ENCODE data around the gene SCFD1. TPM values are rescaled to one million over a fixed set of nuclear protein-coding genes. Genes with fewer than 3 reads are reported as not detected.

SCFD1 gene
- total RNA-seq, 1 experiment from 2014 or later, result 61.9 TPM

GRCh38 chr14:30691751-30692398 is 69.8 kb downstream of the SCFD1 start:
- H3K4me1 ChIP-seq (ENCODE audit: insufficient read depth, low read length, poor library complexity, severe bottlenecking), result no peaks in the 10 kb centered on the region
- no peaks in the 10 kb centered on the region for H3K9me3 ChIP-seq (ENCODE audit: low read depth, low read length, poor library complexity, severe bottlenecking)
- H3K36me3 ChIP-seq (ENCODE audit: insufficient read depth, low read length, poor library complexity, severe bottlenecking), result peaks cover 6% of the 10 kb centered on the region
- no peaks in the 10 kb centered on the region for H3K27me3 ChIP-seq (replicated peaks; ENCODE audit: insufficient read depth, low read depth, low read length, poor library complexity)
- intact Hi-C loops (cut with micrococcal nuclease; ENCODE audit: unreplicated experiment), result no loop called here
- POLR2A ChIA-PET (ENCODE audit: low non-redundant PET), result no interaction called here
- BruUV-seq (replicated peaks), result no TSS peak
- H3K27ac ChIP-seq (ENCODE audit: low read depth, low read length, poor library complexity, severe bottlenecking), result no peak overlapping the region
- CTCF ChIA-PET, result no interaction called here
- H3K4me3 ChIP-seq (ENCODE audit: low read depth, low read length, poor library complexity, severe bottlenecking), result no peak overlapping the region
- DNase-seq (ENCODE audit: low spot score), result no peak
- TF ChIP-seq EZH2 (IDR thresholded peaks at IDR 0.05; ENCODE audit: borderline replicate concordance, low read depth, low read length, poor library complexity, severe bottlenecking) (no peak), CTCF (conservative IDR thresholded peaks at IDR 0.05; ENCODE audit: low read depth, low read length) (no peak)

DNA sequence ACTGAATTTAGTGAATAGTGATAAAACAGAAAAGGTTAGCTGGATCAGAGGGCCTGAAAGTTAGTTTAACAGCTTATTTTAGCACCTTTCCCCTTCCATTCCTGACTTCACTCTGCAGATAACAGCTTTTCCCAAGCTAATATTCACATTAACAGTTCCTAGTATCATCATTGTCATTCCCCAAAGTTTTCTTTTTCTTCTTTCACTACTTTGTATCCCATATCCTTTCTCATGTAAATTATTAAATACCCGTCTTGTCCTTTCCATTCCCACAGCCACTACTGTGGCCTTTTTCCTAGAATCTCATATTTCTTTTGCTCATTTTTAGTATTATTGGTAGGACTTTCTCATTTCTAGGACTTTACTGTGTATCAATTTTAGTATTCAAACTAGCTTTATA is 70.5 kb downstream of the SCFD1 start:
- no peak for DNase-seq (ENCODE audit: low spot score)
- CTCF ChIA-PET, result no interaction called here
- Histone ChIP-seq H3K27ac (ENCODE audit: low read depth, low read length, poor library complexity, severe bottlenecking) (no peak overlapping the region), H3K36me3 (ENCODE audit: insufficient read depth, low read length, poor library complexity, severe bottlenecking) (peaks cover 6% of the 10 kb centered on the region), H3K4me1 (ENCODE audit: insufficient read depth, low read length, poor library complexity, severe bottlenecking) (no peaks in the 10 kb centered on the region), H3K27me3 (replicated peaks; ENCODE audit: insufficient read depth, low read depth, low read length, poor library complexity) (no peaks in the 10 kb centered on the region), H3K4me3 (ENCODE audit: low read depth, low read length, poor library complexity, severe bottlenecking) (no peak overlapping the region), H3K9me3 (ENCODE audit: low read depth, low read length, poor library complexity, severe bottlenecking) (no peaks in the 10 kb centered on the region)
- POLR2A ChIA-PET (ENCODE audit: low non-redundant PET), result no interaction called here
- no peak for TF ChIP-seq EZH2 (IDR thresholded peaks at IDR 0.05; ENCODE audit: borderline replicate concordance, low read depth, low read length, poor library complexity, severe bottlenecking)
- no peak for TF ChIP-seq CTCF (conservative IDR thresholded peaks at IDR 0.05; ENCODE audit: low read depth, low read length)
- intact Hi-C loops (cut with micrococcal nuclease; ENCODE audit: unreplicated experiment), result no loop called here
- BruUV-seq (replicated peaks), result no TSS peak

GRCh38 chr14:30698463-30698862 is 76.3 kb downstream of the SCFD1 start:
- ChIA-PET CTCF (no interaction called here), POLR2A (ENCODE audit: low non-redundant PET) (no interaction called here)
- Histone ChIP-seq H3K27me3 (replicated peaks; ENCODE audit: insufficient read depth, low read depth, low read length, poor library complexity) (no peaks in the 10 kb centered on the region), H3K4me1 (ENCODE audit: insufficient read depth, low read length, poor library complexity, severe bottlenecking) (no peaks in the 10 kb centered on the region), H3K9me3 (ENCODE audit: low read depth, low read length, poor library complexity, severe bottlenecking) (no peaks in the 10 kb centered on the region), H3K36me3 (ENCODE audit: insufficient read depth, low read length, poor library complexity, severe bottlenecking) (peaks cover 6% of the 10 kb centered on the region), H3K4me3 (ENCODE audit: low read depth, low read length, poor library complexity, severe bottlenecking) (no peak overlapping the region), H3K27ac (ENCODE audit: low read depth, low read length, poor library complexity, severe bottlenecking) (no peak overlapping the region)
- no TSS peak for BruUV-seq (replicated peaks)
- intact Hi-C loops (cut with micrococcal nuclease; ENCODE audit: unreplicated experiment), result no loop called here
- DNase-seq (ENCODE audit: low spot score), result no peak
- no peak for TF ChIP-seq CTCF (conservative IDR thresholded peaks at IDR 0.05; ENCODE audit: low read depth, low read length)
- no peak for TF ChIP-seq EZH2 (IDR thresholded peaks at IDR 0.05; ENCODE audit: borderline replicate concordance, low read depth, low read length, poor library complexity, severe bottlenecking)
